ENCODE results near the gene DAZAP2.

GRCh38 chr12:51281202-51281924 lies 42.7 kb downstream of the DAZAP2 start:
- TF ChIP-seq, protein P1, sequence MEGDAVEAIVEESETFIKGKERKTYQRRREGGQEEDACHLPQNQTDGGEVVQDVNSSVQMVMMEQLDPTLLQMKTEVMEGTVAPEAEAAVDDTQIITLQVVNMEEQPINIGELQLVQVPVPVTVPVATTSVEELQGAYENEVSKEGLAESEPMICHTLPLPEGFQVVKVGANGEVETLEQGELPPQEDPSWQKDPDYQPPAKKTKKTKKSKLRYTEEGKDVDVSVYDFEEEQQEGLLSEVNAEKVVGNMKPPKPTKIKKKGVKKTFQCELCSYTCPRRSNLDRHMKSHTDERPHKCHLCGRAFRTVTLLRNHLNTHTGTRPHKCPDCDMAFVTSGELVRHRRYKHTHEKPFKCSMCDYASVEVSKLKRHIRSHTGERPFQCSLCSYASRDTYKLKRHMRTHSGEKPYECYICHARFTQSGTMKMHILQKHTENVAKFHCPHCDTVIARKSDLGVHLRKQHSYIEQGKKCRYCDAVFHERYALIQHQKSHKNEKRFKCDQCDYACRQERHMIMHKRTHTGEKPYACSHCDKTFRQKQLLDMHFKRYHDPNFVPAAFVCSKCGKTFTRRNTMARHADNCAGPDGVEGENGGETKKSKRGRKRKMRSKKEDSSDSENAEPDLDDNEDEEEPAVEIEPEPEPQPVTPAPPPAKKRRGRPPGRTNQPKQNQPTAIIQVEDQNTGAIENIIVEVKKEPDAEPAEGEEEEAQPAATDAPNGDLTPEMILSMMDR (IDR thresholded peaks at IDR 0.05): no peak
- TF ChIP-seq POLR2A (IDR thresholded peaks at IDR 0.05): no peak
